Measurements from ENCODE around the gene ZKSCAN7.
A peak's percentile ranks its signal among the peaks of the same experiment; 100 is the strongest.
"Not testable (repeated sequence)": the region's sequence is repeated elsewhere in the genome, so short reads cannot be mapped to it uniquely, and the experiment has no call there.

The ZKSCAN7 gene

DNA sequence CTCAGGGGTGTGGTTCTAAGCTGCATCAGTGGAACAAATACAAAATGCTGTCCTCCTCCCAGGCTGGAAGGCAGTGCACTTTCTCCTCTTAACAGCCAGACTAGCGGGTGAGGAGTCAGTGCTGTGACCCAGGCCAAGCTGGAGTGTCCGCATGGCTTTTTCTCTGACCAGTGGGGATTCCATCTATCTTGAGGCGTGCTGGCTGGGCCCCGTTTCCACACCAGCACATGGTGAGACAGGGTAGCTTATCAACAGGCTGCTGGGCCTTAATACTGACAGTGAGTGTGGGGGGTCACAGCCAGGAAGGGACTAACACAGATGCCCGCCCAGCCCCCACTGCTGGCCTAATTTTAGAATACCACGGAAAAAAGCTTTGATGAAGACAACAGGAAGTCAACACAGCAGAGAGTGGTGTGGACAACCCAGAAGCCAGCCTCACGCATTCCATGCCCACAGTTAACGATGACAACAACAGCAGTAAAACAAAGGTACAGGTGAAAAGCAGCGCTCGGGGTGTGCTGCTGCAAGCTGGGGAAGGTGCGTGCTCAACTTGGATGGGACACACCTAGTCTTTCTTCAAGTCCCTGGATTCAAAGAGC lies 22.5 kb downstream of the ZKSCAN7 start:
- DNase-seq = not testable (repeated sequence)

DNA sequence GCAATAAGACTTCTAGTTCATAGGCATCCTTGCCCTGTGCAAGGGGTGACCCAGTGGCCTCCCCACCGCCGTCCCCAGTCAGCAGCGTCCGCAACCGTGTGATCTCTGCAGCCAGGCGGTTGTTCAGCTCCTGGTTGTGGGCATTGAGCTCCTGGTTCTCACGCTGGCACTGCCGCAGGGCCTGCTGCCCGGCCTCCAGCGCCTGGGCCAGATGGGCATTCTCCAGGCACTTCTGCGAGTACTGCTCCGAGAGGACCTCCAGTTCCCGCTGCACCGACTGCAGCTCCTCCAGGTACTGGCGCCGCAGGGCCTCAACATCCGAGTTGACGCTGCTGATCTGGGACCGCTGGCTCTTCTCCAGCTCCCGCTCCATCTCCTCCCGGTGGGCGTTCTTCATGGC lies 23.3 kb downstream of the ZKSCAN7 start:
- not testable (repeated sequence) for DNase-seq

DNA sequence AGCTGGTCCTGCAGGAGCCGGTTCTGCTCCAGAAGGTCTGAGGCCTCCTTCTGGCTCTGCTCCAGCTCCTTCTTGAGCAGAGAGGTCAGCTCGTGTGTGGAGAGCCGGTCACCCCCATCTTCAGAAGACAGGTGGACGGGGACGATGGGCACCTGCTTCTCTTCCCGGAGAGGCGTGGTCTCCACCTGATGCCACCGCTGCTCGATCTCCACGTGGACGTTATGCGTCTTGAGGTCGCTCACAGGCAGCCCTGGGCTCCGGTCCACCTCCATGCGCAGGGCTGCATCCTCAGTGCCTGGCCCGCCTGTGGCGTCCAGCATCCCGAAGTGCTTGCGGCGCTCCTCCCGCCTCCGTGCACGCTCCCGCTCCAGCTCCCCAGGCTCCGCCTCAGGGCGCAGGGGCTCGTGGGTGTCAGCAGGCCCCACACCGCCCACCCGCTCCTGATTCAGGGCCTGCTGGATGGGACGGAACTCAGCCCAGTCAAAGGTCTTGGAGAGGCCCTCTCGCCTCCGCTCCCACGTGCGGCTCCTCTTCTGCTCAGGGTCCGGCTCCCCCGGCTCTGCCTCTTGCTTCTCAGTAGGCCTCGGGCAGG lies 24.0 kb downstream of the ZKSCAN7 start:
- not testable (repeated sequence) for DNase-seq

DNA sequence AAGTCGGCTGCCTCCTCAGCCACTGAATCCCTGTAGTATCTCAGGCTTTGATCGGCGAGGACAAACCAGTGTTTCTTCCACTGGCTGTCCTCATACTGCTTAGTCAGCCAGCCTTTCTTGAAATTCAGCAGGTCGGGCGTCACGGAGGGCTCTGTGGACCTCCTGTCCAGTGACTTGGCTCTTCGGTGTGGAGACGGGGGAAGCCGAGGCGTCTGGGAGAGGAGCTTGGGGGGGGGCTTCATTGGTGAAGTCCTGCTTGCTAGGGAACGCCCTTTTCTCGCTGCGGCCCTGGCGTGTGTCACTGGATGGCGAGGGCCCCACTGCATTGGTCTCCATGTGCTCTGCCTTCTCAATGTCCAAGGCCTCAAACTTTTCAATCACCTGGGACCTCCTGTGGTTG lies 24.8 kb downstream of the ZKSCAN7 start:
- not testable (repeated sequence) for DNase-seq

DNA sequence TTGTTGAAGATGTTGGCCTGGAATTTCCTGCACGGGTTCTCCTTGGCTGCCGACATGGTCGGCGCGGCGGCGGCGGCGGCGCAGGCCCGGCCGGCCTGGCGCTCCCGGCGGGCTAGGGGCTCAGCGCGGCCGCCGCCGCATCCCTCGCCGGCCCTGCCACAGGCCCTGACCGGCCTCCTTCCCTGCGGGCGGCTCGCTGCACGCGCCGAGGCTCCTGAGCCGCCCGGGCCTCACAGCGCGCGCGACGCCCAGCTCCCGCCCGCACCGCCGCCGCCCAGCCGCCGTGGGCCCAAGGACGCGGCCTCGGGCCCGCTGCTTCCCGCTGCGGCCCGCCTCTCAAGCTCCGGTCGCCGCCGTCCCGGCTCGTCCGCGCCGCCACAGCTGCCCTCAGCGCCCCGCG lies 26.0 kb downstream of the ZKSCAN7 start:
- not testable (repeated sequence) for DNase-seq

DNA sequence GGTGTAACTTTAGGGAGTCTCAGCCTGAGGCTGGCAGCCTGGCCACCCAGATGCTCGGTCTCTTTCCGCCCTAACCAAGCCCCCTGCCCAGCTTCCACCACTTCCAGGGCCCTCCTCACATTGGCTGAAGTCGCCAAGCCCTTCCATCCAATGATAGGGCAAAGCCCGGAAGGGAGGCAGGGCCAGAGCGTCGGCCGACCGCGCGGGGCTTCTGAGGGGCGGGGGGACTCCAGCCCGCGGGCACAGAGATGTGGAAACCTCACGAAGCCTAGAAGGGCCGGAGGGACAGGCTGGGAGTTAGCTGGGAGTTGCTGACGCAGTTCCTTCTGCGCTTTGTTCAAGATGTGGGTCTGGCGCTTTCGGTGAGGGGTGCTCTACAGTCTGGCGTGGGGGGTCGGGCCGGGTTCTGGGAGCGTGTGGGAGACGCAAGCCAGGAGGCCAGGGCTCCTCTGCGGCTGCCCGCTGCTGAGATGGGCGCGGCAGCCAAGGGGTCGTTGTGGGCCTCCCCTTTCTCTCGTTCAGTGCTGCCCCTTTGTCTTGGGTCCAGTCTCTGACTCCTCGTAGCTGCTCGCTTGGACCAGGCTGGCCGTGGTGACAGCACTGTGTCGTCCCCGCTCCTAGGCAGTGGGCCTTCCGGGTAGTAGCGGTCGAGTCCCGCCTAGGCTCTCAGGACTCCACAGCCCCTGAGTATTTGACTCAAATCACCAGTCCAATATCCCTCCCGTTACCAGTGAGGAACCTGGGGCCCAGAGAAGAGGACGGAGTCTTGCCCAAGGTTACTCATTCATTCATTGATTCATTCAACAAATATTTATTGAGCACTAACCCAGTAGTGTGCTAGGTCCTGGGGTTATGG lies 29.9 kb downstream of the ZKSCAN7 start, which contains the start of gene ZNF660:
Gene ZNF660, plus strand, starts transcription at position 319 of the 856 bp plus-strand sequence. CDS start 9,230 bp downstream, outside the sequence.
- DNase-seq = peak; percentile 47

DNA sequence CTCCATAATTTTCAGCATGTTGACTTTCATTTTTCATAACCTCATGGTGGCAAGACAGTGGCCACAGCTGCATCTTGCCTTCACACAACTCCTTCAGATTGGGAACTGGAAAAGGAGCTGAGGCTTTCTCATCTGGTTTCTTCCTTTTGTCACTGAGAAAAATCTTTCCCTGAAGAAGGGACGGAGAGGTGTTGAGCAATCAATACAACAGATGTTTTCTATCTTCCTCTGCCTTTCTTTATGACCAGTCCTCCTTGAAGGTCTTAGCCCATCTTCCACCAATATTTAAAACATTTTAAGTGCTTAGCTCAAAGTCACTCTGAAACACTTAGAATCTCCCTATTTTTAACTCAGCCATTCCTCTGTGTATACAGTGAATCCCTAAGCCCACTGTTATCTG lies 41.6 kb downstream of the ZKSCAN7 start:
- no peak for DNase-seq

DNA sequence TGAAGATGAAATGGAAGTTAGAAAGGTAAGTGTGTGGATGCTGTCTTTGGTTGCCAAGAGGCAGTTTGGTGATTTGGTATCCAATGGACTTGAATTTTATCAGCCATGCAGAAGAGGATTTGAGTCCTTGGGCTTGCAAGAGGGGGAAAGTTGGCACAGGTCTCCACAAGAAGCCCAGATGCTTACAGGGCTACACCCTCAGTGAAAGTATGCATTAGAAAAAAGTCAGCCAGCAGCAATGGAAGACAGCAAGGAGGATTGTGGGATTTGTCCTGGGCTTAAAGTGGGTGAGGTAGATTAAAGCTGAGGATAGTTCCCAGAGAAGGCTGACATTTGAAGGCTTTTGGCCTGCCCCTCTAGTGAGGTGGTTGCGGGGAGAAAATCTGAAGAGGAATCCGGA lies 46.8 kb downstream of the ZKSCAN7 start:
- no peak for DNase-seq

DNA sequence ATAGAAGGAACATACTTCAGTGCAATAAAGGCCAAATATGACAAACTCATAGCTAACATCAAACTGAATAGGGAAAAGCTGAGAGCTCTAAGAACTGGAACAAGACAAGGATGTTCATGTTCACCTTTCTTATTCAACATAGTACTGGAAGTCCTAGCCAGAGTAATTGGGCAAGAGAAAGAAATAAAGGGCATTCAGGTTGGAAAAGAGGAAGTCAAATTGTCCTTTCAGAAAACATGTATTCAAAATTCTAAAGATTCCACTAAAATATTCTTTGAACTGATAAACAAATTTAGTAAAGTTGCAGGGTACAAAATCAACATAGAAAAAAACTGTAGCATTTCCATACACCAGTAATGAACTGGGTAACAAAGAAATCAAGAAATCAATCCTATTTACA lies 57.7 kb downstream of the ZKSCAN7 start:
- no peak for DNase-seq
